GM10248 (cell line): ENCODE data around the gene DHRS1.
A peak's percentile ranks its signal among the peaks of the same experiment; 100 is the strongest.

ENCODE experiments used
- CTCF ChIA-PET: fragments of 300-600 bp; sonication (Branson Sonifier 250); formaldehyde crosslinking; extraction: SDS; loops from one replicate; lab custom pipeline; 2021; ENCODE audit warnings: antibody characterized with exemption; lab: Yijun Ruan, JAX
- POLR2A ChIA-PET: fragments of 350-650 bp; sonication (Branson Sonifier 250); formaldehyde crosslinking; extraction: SDS; loops from one replicate; lab custom pipeline; 2020; ENCODE audit warnings: antibody characterized with exemption; lab: Yijun Ruan, JAX
- DNase-seq: peaks from one replicate; pipeline ENCODE4 v3.0.0; 2012; ENCODE audit errors: extremely low spot score
- TF ChIP-seq, protein P1 (sequence below): IDR thresholded peaks from 2 replicates; pipeline ENCODE4 v1.5.1; 2012; ENCODE audit warnings: mild to moderate bottlenecking, low read depth; ENCODE audit errors: extremely low read depth, missing control alignments, control extremely low read depth

The DHRS1 gene

DNA sequence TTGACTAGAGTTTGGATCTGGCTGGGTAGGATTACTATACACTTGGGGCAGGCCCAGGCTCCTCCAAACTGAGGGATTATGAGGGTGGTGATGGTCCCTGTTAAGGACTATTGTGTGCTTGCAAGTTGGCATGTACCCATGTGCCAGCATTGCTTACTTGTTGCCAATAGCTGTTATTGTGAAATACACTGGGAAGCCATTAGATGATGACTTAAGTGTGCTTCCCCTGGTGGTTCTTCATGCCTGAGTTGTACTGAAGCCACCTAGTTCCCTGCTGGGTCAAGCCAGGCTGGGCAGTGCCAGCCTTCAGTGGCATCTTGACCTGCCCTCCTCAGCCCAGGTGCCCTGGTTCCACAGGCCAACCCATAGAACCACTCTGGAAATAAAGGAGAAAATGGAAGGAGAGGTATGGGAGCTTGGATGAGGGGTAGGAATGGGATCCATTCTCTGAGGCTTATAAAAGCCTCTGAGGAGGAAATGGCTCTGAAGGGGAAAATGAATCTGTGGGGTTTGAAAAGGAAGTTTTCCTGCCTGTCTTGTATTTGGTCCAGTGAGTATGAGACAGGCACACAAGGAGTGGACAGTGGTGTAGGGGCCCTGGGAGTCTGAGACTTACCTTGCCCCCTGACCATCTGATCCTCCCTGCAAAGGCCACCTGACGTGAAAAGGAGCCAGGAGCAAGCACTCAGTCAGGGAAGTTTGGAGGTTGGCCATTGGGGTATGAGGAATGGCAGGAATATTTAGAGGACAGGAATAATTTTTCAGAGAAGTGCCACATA, 12.4 kb upstream of the DHRS1 start:
- no peak for DNase-seq
- ChIA-PET POLR2A (no interaction called here), CTCF (interaction anchor here (1.2 to 10.4 kb wide), 7 partner anchors 14 to 129 kb away, joined by 3 to 155 read pairs (median 72); partner anchors contain the start of genes ADCY4, CBLN3, DHRS1 and KHNYN)
- TF ChIP-seq, protein P1, sequence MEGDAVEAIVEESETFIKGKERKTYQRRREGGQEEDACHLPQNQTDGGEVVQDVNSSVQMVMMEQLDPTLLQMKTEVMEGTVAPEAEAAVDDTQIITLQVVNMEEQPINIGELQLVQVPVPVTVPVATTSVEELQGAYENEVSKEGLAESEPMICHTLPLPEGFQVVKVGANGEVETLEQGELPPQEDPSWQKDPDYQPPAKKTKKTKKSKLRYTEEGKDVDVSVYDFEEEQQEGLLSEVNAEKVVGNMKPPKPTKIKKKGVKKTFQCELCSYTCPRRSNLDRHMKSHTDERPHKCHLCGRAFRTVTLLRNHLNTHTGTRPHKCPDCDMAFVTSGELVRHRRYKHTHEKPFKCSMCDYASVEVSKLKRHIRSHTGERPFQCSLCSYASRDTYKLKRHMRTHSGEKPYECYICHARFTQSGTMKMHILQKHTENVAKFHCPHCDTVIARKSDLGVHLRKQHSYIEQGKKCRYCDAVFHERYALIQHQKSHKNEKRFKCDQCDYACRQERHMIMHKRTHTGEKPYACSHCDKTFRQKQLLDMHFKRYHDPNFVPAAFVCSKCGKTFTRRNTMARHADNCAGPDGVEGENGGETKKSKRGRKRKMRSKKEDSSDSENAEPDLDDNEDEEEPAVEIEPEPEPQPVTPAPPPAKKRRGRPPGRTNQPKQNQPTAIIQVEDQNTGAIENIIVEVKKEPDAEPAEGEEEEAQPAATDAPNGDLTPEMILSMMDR = no peak

DNA sequence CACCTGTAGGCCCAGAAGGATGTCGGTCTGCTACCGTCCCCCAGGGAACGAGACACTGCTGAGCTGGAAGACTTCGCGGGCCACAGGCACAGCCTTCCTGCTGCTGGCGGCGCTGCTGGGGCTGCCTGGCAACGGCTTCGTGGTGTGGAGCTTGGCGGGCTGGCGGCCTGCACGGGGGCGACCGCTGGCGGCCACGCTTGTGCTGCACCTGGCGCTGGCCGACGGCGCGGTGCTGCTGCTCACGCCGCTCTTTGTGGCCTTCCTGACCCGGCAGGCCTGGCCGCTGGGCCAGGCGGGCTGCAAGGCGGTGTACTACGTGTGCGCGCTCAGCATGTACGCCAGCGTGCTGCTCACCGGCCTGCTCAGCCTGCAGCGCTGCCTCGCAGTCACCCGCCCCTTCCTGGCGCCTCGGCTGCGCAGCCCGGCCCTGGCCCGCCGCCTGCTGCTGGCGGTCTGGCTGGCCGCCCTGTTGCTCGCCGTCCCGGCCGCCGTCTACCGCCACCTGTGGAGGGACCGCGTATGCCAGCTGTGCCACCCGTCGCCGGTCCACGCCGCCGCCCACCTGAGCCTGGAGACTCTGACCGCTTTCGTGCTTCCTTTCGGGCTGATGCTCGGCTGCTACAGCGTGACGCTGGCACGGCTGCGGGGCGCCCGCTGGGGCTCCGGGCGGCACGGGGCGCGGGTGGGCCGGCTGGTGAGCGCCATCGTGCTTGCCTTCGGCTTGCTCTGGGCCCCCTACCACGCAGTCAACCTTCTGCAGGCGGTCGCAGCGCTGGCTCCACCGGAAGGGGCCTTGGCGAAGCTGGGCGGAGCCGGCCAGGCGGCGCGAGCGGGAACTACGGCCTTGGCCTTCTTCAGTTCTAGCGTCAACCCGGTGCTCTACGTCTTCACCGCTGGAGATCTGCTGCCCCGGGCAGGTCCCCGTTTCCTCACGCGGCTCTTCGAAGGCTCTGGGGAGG, 11.3 kb upstream of the DHRS1 start, which contains the start of gene LTB4R:
TSS of gene LTB4R (plus strand) at position 857 of the 959 bp plus-strand sequence. CDS start 4,150 bp downstream, outside the sequence.
- CTCF ChIA-PET = interaction anchor here (0.7 to 10.4 kb wide), 15 partner anchors 8 to 150 kb away, joined by 3 to 155 read pairs (median 12); partner anchors contain the start of genes ADCY4, CBLN3, DHRS1 and IRF9
- TF ChIP-seq, protein P1 = peak; percentile 58

DNA sequence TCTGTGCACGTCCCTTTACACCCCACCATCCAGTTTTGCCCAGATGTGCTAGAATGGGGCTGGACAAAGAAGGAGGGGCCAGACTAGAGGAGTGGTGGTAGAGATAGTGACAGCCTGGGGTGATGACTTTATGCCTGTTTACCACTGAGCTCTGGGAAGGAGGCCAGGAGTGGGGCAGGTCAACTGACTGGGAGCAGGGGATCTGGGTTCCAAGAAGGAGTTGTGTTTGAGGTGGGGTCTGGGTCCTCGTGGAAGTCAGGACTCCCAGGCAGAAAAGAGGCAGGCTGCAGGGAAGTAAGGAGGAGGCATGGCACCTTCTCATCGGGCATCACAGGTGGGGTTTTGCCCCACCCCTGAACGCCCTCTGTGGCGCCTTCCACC, 10.7 kb upstream of the DHRS1 start:
- POLR2A ChIA-PET = interaction anchor here (1.1 to 1.5 kb wide), 2 partner anchors 30 to 122 kb away, joined by 3 read pairs; no protein-coding TSS in a partner anchor
- DNase-seq = no peak
- TF ChIP-seq, protein P1 = no peak
- CTCF ChIA-PET = interaction anchor here (0.7 to 10.4 kb wide), 16 partner anchors 9 to 253 kb away, joined by 3 to 155 read pairs (median 16); partner anchors contain the start of genes ADCY4, CBLN3, DHRS1 and IRF9

More for the DNA sequence above, 11.3 kb upstream of the DHRS1 start, which contains the start of gene LTB4R:
- POLR2A ChIA-PET = interaction anchor here (1.1 to 1.5 kb wide), 2 partner anchors 30 to 121 kb away, joined by 3 read pairs; no protein-coding TSS in a partner anchor
- DNase-seq = peak; percentile 65

DNA sequence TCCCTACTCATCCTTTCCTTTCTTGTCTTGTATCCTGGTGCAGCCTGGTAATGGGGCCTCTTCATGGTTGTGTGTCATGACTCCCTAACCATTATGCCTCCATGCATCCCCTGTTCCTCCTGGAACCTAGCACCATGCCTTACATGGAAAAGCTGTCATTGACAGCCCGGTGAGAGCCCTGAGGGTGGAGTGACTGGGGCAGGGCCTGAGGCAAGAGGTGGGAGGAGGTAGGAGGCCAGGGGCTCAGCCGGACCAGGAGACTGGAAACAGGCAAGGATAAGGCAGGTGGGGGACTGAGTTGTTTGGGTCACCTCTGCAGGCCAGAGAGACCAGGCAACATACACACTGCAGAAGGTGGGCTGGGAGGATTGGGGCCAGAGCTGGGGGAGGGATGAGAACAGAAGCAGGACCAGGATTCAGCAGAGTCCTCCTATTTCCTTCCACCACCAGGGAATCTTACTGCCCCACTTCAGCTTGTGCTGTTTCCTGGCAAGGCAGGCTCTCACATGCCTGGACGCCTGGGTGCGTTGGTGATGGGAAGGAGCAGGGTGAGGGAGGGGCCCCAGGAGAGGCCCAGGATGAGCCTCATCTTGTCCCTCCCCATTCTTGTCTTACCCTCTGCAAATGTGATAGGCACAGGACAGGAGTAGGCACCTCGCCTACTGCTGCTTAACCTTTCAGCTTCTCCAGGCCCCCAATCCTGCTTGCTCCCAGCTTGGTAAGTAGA, 10.1 kb upstream of the DHRS1 start, which contains the start of gene LTB4R2:
TSS of gene LTB4R2 (plus strand) at position 603 of the 727 bp plus-strand sequence. CDS start 525 bp downstream, outside the sequence.
- CTCF ChIA-PET = interaction anchor here (0.7 to 10.4 kb wide), 22 partner anchors 9 to 379 kb away, joined by 3 to 155 read pairs (median 17); partner anchors contain the start of genes ADCY4, CBLN3, DHRS1 and IRF9
- no peak for DNase-seq
- TF ChIP-seq, protein P1 = no peak
- POLR2A ChIA-PET = interaction anchor here (1.5 kb wide), 1 partner anchor 122 kb away, joined by 3 read pairs; no protein-coding TSS in a partner anchor

DNA sequence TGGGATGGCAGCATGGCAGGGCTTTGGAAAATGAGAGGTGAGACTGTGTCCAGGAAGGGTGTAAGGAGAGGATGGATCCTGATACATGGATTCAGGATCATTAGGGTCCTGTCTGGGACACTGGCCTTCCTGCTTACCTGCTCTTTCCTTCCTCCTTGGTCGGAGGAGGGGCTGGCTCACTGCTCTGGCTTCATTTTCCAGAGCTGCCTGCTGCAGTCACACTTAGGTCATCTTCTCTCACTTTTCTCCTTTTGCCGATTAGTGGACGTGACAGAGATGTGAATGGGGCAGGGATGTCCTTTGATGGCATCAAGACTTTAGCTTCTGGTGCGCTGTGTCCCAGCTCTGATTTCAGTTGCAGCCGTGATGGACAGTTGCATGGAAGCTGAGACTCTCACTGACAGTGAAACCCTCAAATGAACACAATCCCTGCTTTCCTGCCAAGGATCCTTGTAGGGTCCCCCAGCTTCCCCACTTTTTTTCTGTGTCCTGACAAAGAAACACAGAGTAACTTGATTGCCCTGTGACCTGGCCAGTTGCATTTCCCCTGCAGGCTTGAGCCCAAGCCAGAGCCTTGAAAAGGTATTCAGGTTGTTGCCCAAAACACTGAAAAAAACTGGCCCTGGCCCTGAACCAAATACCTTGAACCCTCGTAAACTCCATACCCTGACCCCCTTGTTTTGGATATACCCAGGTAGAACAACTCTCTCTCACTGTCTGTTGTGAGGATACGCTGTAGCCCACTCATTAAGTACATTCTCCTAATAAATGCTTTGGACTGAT, 9.0 kb upstream of the DHRS1 start:
- no peak for DNase-seq
- TF ChIP-seq, protein P1 = peak; percentile 9
- ChIA-PET POLR2A (interaction anchor here (0.8 to 1.2 kb wide), 4 partner anchors 9 to 133 kb away, joined by 3 to 5 read pairs (median 4); partner anchors contain the start of genes DHRS1, NOP9 and TINF2), CTCF (interaction anchor here (0.7 to 10.4 kb wide), 56 partner anchors 8 to 719 kb away, joined by 3 to 155 read pairs (median 6); partner anchors contain the start of genes ADCY4, CBLN3, CHMP4A and DHRS1)
